GM12878 (cell line): Measurements from ENCODE around the gene ZFR.

ENCODE experiments used
- CTCF ChIP-seq, 3 experiments: IDR thresholded peaks in 2 of 3; conservative IDR thresholded peaks in 1 of 3; 2 replicates each; pipeline ENCODE4 v1.5.1; 2011; ENCODE audit warnings: low read depth in 3 of 3, low read length in 3 of 3, mild to moderate bottlenecking in 3 of 3, control low read depth in 2 of 3, moderate library complexity in 2 of 3, inconsistent platforms in 1 of 3, mixed read lengths in 1 of 3; ENCODE audit not compliant: control insufficient read depth in 2 of 3, insufficient read depth in 1 of 3; ENCODE audit errors: extremely low read depth in 1 of 3
- HDAC6 ChIP-seq: fragments of 200-600 bp; sonication (generic); IDR thresholded peaks from one replicate; pipeline ENCODE4 v1.8.0; 2017; ENCODE audit warnings: antibody characterized with exemption; ENCODE audit not compliant: unreplicated experiment
- STAT1 ChIP-seq: fragments of 450-650 bp; conservative IDR thresholded peaks from 2 replicates; pipeline ENCODE4 v1.6.1; 2014; ENCODE audit warnings: antibody characterized with exemption, mild to moderate bottlenecking
- TAF1 ChIP-seq: IDR thresholded peaks from 2 replicates; pipeline ENCODE4 v1.6.1; 2011; ENCODE audit warnings: mild to moderate bottlenecking, low read depth, low read length, borderline replicate concordance
- TF ChIP-seq, protein P1 (sequence below): fragments of 450-650 bp; IDR thresholded peaks from 2 replicates; pipeline ENCODE4 v1.6.1; 2017; ENCODE audit warnings: mild to moderate bottlenecking

DNA sequence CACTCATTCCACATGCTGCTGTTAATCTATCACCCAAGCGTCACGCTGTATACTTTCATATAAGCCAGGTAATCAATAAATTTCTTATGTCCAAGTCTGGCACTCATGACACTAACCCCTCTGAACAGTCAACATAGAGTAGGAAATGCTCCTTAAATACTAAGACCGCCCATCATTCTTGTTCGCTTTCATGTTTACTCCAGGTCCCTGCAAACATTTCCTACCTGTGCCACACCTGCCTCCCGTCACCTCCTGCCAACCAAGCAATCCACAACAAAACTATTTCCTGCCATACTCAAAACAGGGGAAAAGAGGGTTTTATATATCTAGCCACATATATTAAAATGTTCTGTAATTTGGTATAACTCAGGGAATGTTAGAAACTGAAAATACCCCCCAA lies 39.0 kb downstream of the ZFR start:
- TF ChIP-seq CTCF (IDR thresholded peaks at IDR 0.05 in 2 of 3, conservative IDR thresholded peaks at IDR 0.05 in 1 of 3; ENCODE audit: control insufficient read depth in 2 of 3, extremely low read depth in 1 of 3, insufficient read depth in 1 of 3, low read depth in 3 of 3, low read length in 3 of 3): no peak
- TF ChIP-seq HDAC6: no peak
- TF ChIP-seq, protein P1, sequence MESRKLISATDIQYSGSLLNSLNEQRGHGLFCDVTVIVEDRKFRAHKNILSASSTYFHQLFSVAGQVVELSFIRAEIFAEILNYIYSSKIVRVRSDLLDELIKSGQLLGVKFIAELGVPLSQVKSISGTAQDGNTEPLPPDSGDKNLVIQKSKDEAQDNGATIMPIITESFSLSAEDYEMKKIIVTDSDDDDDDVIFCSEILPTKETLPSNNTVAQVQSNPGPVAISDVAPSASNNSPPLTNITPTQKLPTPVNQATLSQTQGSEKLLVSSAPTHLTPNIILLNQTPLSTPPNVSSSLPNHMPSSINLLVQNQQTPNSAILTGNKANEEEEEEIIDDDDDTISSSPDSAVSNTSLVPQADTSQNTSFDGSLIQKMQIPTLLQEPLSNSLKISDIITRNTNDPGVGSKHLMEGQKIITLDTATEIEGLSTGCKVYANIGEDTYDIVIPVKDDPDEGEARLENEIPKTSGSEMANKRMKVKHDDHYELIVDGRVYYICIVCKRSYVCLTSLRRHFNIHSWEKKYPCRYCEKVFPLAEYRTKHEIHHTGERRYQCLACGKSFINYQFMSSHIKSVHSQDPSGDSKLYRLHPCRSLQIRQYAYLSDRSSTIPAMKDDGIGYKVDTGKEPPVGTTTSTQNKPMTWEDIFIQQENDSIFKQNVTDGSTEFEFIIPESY: no peak
- TF ChIP-seq STAT1: no peak
- no peak for TF ChIP-seq TAF1
